GM23248 (cell line): ENCODE data around the gene SKOR2. TPM values are rescaled to one million over a fixed set of nuclear protein-coding genes. Genes with fewer than 3 reads are reported as not detected.

ENCODE experiments used
- DNase-seq: peaks from one replicate; pipeline ENCODE4 v3.0.0-alpha.2; 2015
- H2AFZ ChIP-seq: fragments of 200-600 bp; sonication (generic); 2 replicates; pipeline ENCODE4 v1.6.1; 2016; ENCODE audit warnings: antibody characterized with exemption
- H3F3A ChIP-seq: fragments of 200-600 bp; sonication (generic); 2 replicates; pipeline ENCODE4 v1.6.1; 2016; ENCODE audit warnings: mild to moderate bottlenecking, antibody characterized with exemption, mixed run types; ENCODE audit not compliant: insufficient read depth
- H3K27ac ChIP-seq: fragments of 200-600 bp; sonication (generic); 2 replicates; pipeline ENCODE4 v1.5.1; 2016; ENCODE audit warnings: mild to moderate bottlenecking
- H3K27me3 ChIP-seq: fragments of 200-600 bp; sonication (generic); replicated peaks from 2 replicates; pipeline ENCODE4 v1.6.1; 2016; ENCODE audit warnings: mild to moderate bottlenecking; ENCODE audit not compliant: insufficient read depth
- H3K36me3 ChIP-seq: fragments of 200-600 bp; sonication (generic); 2 replicates; pipeline ENCODE4 v1.6.1; 2016; ENCODE audit warnings: low read depth, mild to moderate bottlenecking
- H3K4me1 ChIP-seq: fragments of 200-600 bp; sonication (generic); 2 replicates; pipeline ENCODE4 v1.6.1; 2016; ENCODE audit warnings: mild to moderate bottlenecking; ENCODE audit not compliant: insufficient read depth
- H3K4me2 ChIP-seq: fragments of 200-600 bp; sonication (generic); one replicate; pipeline ENCODE4 v1.6.1; 2016; ENCODE audit warnings: mild to moderate bottlenecking; ENCODE audit not compliant: unreplicated experiment
- H3K4me3 ChIP-seq: fragments of 200-600 bp; sonication (generic); 2 replicates; pipeline ENCODE4 v1.5.1; 2016; ENCODE audit warnings: mild to moderate bottlenecking
- H3K79me2 ChIP-seq: fragments of 200-600 bp; sonication (generic); 2 replicates; pipeline ENCODE4 v1.6.1; 2016; ENCODE audit warnings: mild to moderate bottlenecking; ENCODE audit not compliant: insufficient read depth
- H3K9ac ChIP-seq: fragments of 200-600 bp; sonication (generic); 2 replicates; pipeline ENCODE4 v1.6.1; 2016; ENCODE audit warnings: mild to moderate bottlenecking
- H3K9me2 ChIP-seq: fragments of 200-600 bp; sonication (generic); 2 replicates; pipeline ENCODE4 v1.6.1; 2016; ENCODE audit warnings: mixed run types, mild to moderate bottlenecking, moderate library complexity; ENCODE audit not compliant: insufficient read depth
- H3K9me3 ChIP-seq: fragments of 200-600 bp; sonication (generic); one replicate; pipeline ENCODE4 v1.6.1; 2017; ENCODE audit warnings: low read depth
- H4K20me1 ChIP-seq: fragments of 200-600 bp; sonication (generic); 2 replicates; pipeline ENCODE4 v1.6.0; 2016; ENCODE audit not compliant: insufficient read depth
- EZH2 ChIP-seq: fragments of 200-600 bp; sonication (generic); IDR thresholded peaks from 2 replicates; pipeline ENCODE4 v1.6.1; 2018; ENCODE audit warnings: antibody characterized with exemption, mild to moderate bottlenecking; ENCODE audit not compliant: insufficient read depth, poor library complexity, severe bottlenecking
- EZH2phosphoT487 ChIP-seq: fragments of 200-600 bp; sonication (generic); IDR thresholded peaks from 2 replicates; pipeline ENCODE4 v1.6.1; 2018; ENCODE audit warnings: antibody characterized with exemption, moderate library complexity, mild to moderate bottlenecking, low read depth; ENCODE audit not compliant: insufficient read depth
- WGBS, 2 experiments: methylation state at CpG; one replicate each; pipeline ENCODE4 v1.1.6; 2015 to 2017; ENCODE audit warnings: low lambda C conversion rate in 2 of 2, low coverage in 1 of 2; ENCODE audit errors: missing lambda C conversion rate in 2 of 2; 5-methylcytosine and 5-hydroxymethylcytosine counted together
- in situ Hi-C: fragments of 300-500 bp; cut with MboI; formaldehyde crosslinking; loops from 2 replicates; pipeline ENCODE4 v1.15.0; 2020
- polyA plus RNA-seq: library from polyadenylated mRNA; unstranded; fragments of >200 nt; fragmentation: Nextera tagmentation; extraction: Ambion mirVana; gene quantifications from 2 replicates; pipeline ENCODE4 v1.2.1, GENCODE V29; 2016
- total RNA-seq: library from RNA; depleted of rRNA; stranded (reverse); fragments of >200 nt; shearing (Covaris generic); gene quantifications from 2 replicates; pipeline ENCODE4 v1.2.3, GENCODE V29; 2014

SKOR2 gene
- total and polyA plus RNA-seq, 2 experiments from 2014 or later = not detected

- H3K4me2 ChIP-seq = no peak overlapping the region
- TF ChIP-seq EZH2 (no peak), EZH2phosphoT487 (no peak)
- H3K27ac ChIP-seq = no peak overlapping the region
- H3K9ac ChIP-seq = no peak overlapping the region
- H3K79me2 ChIP-seq = no peaks in the 10 kb centered on the region
- 14% methylated on average over 5 of the region's 5 CpGs for WGBS, 2 experiments
- H4K20me1 ChIP-seq = no peaks in the 10 kb centered on the region
- no peaks in the 10 kb centered on the region for H3K9me3 ChIP-seq
- H2AFZ ChIP-seq = no peak overlapping the region
- no peaks in the 10 kb centered on the region for H3K9me2 ChIP-seq
- H3K4me3 ChIP-seq = no peak overlapping the region
- no peaks in the 10 kb centered on the region for H3K4me1 ChIP-seq
- in situ Hi-C loops = no loop called here
- H3K36me3 ChIP-seq = no peaks in the 10 kb centered on the region
- peaks cover 5% of the 10 kb centered on the region; the same call in 1 of the 2 replicates for H3K27me3 ChIP-seq
- no peaks in the 10 kb centered on the region for H3F3A ChIP-seq
- DNase-seq = peak; percentile 55
Observed at GRCh38 chr18:47283476-47283875, 32.0 kb upstream of the SKOR2 start.

- H3K9ac ChIP-seq = no peak overlapping the region
- no peak overlapping the region for H3K4me3 ChIP-seq
- no peak overlapping the region for H2AFZ ChIP-seq
- H3K9me2 ChIP-seq = no peaks in the 10 kb centered on the region
- no peaks in the 10 kb centered on the region for H3K9me3 ChIP-seq
- peaks cover 5% of the 10 kb centered on the region; the same call in 1 of the 2 replicates for H3K27me3 ChIP-seq
- H3K4me1 ChIP-seq = no peaks in the 10 kb centered on the region
- H3F3A ChIP-seq = no peaks in the 10 kb centered on the region
- in situ Hi-C loops = no loop called here
- H3K79me2 ChIP-seq = no peaks in the 10 kb centered on the region
- H3K4me2 ChIP-seq = no peak overlapping the region
- no peak for DNase-seq
- no peaks in the 10 kb centered on the region for H4K20me1 ChIP-seq
- no peak overlapping the region for H3K27ac ChIP-seq
- TF ChIP-seq EZH2phosphoT487 (no peak), EZH2 (no peak)
- WGBS, 2 experiments = 25 to 33% methylated on average over 3 of the region's 3 CpGs
- H3K36me3 ChIP-seq = no peaks in the 10 kb centered on the region
Observed at GRCh38 chr18:47280121-47280520, 28.7 kb upstream of the SKOR2 start.

GRCh38 chr18:47274961-47275360 lies 23.5 kb upstream of the SKOR2 start:
- in situ Hi-C loops = no loop called here
- Histone ChIP-seq H3K9ac (no peak overlapping the region), H3K9me2 (no peaks in the 10 kb centered on the region), H3K79me2 (no peaks in the 10 kb centered on the region), H3F3A (no peaks in the 10 kb centered on the region), H3K27me3 (no peaks in the 10 kb centered on the region), H3K4me1 (no peaks in the 10 kb centered on the region), H3K9me3 (no peaks in the 10 kb centered on the region), H3K4me3 (no peak overlapping the region), H3K36me3 (no peaks in the 10 kb centered on the region), H2AFZ (no peak overlapping the region), H3K4me2 (no peak overlapping the region), H4K20me1 (no peaks in the 10 kb centered on the region), H3K27ac (no peak overlapping the region)
- no peak for DNase-seq
- no peak for TF ChIP-seq EZH2
- WGBS, 2 experiments = 8 to 14% methylated on average over 9 of the region's 9 CpGs

- no peak overlapping the region for H3K4me2 ChIP-seq
Observed at GRCh38 chr18:47265197-47265596, 13.7 kb upstream of the SKOR2 start.

GRCh38 chr18:47264308-47264700 lies 12.8 kb upstream of the SKOR2 start:
- Histone ChIP-seq H3K27ac (no peak overlapping the region), H3K4me2 (no peak overlapping the region), H3K27me3 (peaks cover 51% of the 10 kb centered on the region), H3K36me3 (no peaks in the 10 kb centered on the region), H4K20me1 (no peaks in the 10 kb centered on the region), H3K79me2 (no peaks in the 10 kb centered on the region), H2AFZ (no peak overlapping the region), H3K4me1 (no peaks in the 10 kb centered on the region; the same call in 1 of the 2 replicates), H3K9ac (peak overlapping the region; percentile 21; the same call in 1 of the 2 replicates), H3F3A (peaks cover 7% of the 10 kb centered on the region; the same call in 1 of the 2 replicates), H3K9me3 (no peaks in the 10 kb centered on the region), H3K9me2 (no peaks in the 10 kb centered on the region), H3K4me3 (peak overlapping the region; percentile 9)
- 0 to 3% methylated on average over 10 of the region's 10 CpGs for WGBS, 2 experiments
- in situ Hi-C loops = no loop called here
- DNase-seq = no peak
- TF ChIP-seq EZH2 = no peak
- no peak for TF ChIP-seq EZH2phosphoT487

More at GRCh38 chr18:47265197-47265596, 13.7 kb upstream of the SKOR2 start:
- H3K9me2 ChIP-seq = no peaks in the 10 kb centered on the region
- peak; percentile 54 for DNase-seq
- H3K36me3 ChIP-seq = no peaks in the 10 kb centered on the region
- no peaks in the 10 kb centered on the region for H3K9me3 ChIP-seq
- peaks cover 45% of the 10 kb centered on the region for H3K27me3 ChIP-seq
- H2AFZ ChIP-seq = no peak overlapping the region
- peaks cover 7% of the 10 kb centered on the region; the same call in 1 of the 2 replicates for H3F3A ChIP-seq
- in situ Hi-C loops = no loop called here
- no peak for TF ChIP-seq EZH2phosphoT487
- no peak for TF ChIP-seq EZH2
- H3K27ac ChIP-seq = no peak overlapping the region
- no peaks in the 10 kb centered on the region for H3K79me2 ChIP-seq
- no peak overlapping the region for H3K9ac ChIP-seq
- 0 to 5% methylated on average over 1 of the region's 1 CpG for WGBS, 2 experiments
- H3K4me3 ChIP-seq = no peak overlapping the region
- no peaks in the 10 kb centered on the region for H4K20me1 ChIP-seq
- H3K4me1 ChIP-seq = no peaks in the 10 kb centered on the region; the same call in 1 of the 2 replicates
